NCI-H510A treated with DMSO at 0.1 percent for 48 hours (cell line): ENCODE data around the gene ALKBH4.
"Not testable (repeated sequence)": the region's sequence is repeated elsewhere in the genome, so short reads cannot be mapped to it uniquely, and the experiment has no call there.

Experiments used
- DNase-seq: peaks from one replicate; lab custom pipeline; 2025; lab: John Stamatoyannopoulos, UW

ALKBH4 gene

DNA sequence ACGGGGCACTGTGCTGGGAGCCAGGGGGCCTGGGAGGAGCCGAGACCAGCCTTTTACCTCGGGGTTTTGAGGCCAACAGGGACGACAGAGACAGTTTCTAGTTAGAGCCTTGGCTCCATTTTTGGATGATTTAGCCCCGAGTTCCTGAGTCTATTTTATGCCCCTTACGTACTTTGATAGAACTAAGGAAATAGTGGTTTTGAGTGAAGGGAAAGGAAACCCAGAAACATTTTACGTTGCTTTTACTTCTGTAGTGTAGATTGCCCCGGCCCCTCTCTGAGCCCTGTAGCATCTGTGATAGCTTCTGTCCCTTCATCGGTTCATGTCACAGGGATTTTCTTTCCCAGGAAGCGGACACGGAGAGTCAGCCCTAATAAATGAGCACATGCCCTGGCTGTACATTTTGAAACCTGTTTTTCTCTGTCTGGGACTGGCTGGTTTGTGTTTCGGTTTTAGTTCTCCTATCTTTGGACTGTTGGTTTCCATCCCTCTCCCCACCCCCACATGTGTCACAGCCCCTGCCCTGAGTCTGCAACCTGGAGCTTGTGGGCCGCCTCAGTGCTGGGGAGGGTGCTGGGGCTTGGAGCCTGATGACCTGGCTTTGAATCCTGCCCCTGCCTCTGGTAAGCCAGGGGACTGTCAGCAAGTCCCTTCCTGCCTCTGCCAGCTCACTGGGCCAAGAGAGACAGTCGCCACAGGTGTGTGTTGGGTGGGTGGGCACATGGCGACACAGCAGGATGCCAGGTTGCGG, 38.2 kb downstream of the ALKBH4 start:
- DNase-seq = no peak

DNA sequence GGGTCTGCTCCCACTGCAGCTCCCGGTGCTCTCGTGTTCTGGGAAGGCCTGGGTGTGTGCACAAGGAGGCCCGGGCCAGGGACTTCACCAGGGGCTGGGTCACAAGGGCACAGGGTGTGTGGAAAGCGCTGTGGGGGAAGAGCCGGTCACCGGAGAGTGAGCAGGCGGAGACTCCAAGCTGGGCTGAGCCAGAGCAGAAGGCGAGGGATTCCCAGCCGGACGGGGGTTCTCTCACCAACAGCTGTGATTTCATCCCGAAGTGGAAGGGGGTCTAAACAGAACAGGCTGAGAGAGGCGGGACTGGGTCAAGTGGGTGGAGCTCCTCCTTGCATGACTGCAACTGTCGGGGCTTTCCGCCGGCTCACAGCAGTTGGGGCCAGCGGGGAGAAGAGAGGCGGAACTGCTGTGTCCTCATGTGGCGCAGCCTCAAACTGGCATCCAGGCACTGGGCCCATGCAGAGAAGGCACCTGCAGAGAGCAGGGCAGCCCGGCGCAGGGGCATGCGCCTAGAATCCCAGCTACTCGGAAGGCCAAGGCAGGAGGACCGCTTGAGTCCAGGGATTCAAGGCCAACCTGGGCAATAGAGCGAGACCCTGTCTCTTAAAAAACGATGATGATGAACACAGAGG, 38.9 kb downstream of the ALKBH4 start:
- DNase-seq = no peak

DNA sequence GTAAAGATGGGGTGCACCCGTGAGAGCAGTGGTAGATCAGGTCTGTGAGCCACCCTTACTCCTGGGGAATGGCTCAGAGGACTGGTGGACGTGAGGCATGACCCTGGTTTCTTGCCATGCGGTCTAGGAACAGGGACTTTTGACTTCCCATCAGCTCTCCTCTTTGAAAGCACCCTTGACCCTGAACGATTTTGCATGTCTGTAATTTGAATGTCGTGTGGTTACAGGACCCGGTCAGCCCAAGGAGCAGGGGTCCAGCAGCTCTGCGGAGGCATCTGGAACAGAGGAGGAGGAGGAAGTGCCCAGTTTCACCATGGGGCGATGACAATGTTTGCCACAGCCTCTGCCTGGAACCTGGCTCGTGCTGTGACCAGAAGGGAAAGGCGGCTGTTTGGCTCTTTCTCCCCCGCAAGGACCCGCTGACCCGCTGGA, 39.9 kb downstream of the ALKBH4 start:
- DNase-seq = no peak

DNA sequence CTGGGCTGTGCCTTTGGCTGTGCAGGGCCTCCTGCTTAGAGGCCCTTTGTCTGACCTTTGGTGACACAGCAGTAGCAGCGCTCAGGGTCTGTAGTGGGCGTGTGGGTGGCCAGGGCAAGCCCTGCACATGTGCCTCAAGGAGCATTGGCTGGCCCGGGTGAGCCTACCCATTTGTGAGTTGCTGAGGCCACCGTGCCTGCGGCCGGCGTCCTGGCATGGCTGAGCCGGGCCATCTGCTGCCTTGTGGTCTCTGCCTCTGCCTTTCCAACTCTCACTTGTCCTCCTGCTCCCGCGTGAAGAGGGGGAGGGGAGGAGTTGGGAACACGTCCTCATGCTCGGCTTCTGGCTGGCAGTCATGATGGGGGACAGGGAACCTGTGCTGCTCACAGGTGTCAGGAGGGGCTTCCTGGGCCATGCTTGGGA, 40.5 kb downstream of the ALKBH4 start:
- no peak for DNase-seq

DNA sequence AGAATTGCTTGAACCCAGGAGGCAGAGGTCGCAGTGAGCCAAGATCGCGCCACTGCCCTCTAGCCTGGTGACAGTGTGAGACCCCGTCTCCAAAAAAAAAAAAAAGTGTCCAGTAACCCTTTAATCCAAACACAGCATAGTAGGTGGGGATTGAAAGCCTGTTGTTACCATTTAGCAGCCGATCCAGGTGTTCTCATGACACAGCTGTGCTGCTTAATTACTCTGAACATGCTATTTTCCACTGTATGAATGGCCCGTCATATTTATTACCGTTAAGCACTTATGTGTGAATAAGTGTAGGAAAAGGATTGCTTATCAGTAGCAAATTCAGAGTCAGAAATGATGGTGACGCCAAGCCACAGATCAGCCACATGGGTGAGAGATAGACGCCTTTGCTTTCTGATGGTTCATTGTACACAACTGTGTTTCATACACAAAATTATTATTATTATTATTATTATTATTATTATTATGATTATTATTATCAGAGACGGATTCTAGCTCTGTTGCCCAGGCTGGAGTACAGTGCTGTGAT, 42.9 kb downstream of the ALKBH4 start:
- no peak for DNase-seq

DNA sequence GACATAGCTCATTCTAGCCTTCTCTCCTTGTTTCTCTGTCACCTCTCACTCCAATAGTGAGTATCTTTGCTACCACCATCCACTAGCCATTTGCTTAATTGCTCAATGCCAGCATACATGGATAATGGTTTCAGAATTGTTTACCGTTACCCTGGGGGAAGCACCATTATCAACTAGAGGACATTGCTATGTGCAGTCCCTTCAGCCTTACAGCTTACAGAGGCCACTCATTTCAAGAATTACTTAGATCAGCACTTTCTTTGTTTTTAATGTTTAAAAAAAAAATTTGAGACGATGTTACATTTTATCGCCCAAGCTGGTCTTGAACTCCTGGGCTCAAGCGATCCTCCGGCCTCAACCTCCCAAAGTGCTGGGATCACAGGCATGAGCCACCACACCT, 46.1 kb downstream of the ALKBH4 start:
- DNase-seq = no peak

DNA sequence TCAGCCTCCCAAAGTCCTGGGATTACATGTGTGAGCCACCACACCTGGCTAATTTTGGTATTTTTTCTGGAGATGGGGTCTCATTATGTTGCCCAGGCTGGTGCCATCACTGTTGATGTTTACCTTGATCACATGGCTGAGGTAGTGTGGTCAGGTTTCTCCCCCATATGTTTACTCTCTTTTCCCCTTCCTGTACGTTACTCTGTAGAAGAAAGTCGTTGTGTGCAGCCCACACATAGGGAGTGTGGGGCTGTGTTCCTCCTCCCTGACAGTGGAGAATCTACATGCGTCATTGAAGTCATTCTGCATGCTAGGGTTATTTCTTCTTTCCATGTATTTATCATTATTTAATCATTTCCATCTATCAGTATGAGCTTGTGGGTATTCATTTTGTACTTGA, 47.6 kb downstream of the ALKBH4 start:
- no peak for DNase-seq

DNA sequence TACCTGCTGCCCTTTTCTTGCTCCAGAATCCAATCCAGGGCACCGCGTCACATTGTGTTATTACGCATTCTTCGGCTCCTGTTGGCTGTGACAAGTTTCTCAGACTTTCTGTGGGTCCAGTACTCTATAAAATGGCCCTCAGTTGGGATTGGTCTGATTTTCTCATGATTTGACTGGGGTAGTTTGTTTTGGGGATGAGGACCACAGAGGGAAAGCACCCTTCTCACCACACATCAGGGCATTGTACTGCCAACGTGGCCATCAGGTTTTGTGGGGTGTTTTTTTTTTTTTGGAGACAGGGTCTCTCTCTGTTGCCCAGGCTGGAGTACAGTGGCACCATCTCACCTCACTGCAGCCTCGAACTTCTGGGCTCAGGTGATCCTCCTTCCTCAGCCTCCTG, 48.3 kb downstream of the ALKBH4 start:
- no peak for DNase-seq

DNA sequence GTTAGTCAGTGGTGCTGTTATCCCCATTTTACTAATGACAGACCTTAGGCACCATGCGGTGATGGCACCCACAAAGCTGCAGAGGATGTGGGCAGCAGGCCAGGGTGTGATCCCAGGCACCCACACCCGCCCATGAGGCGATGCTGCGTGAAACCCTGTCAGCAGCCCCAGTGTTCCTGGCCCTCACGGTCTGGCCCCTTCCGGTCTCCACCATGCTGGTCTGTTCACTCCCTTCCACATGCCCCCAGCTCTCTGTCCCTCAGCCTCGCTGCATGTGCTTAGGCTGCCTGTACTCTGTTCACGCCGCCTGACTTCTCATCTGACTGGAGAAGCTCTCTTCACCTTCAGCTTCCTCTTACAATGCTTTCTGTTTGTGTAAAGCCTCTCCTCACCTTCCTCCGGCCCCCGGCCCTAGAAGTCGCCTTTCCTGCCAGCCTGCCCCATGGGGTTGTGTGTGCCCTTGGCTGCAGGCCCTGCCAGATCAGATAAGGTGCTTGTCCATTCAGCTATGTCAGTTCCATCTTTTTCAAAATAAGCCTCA, 48.9 kb downstream of the ALKBH4 start:
- DNase-seq = no peak

DNA sequence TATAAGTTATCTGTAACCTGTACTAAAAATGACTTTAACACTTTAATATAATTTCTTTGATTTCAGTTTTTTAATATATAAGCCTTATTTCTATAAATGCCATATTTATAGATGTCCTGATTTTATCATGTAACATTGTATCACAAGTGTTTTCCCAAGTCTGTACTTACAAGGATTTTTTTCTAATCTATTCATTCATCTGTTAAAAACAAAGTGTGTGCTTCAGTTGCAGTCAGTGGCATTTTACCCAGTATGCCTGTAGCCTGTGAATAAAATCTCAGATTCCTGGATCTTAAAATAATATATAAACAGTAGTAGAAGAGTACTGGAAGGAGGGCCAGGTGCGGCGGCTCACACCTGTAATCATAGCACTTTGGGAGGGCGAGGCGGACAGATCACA, 51.1 kb downstream of the ALKBH4 start:
- DNase-seq = no peak

DNA sequence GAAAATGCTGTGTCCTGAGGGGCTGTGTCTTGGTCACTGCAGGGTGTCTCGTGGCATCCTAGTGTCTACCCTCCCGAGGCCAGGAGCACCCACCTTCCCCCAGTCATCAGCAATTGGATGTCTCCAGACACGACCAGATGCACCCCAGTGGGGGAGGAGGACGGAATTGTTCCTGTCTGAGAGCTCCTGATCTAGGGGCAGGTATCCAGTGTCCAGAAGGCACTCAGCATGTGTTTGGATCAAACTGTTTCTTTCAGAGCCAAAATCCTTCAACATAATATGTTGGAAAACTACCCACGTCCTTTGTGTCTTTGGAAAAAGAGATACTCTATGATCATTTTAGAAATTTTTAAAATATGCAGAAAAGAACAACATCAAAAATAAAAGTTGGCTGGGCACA, 51.6 kb downstream of the ALKBH4 start:
- no peak for DNase-seq

DNA sequence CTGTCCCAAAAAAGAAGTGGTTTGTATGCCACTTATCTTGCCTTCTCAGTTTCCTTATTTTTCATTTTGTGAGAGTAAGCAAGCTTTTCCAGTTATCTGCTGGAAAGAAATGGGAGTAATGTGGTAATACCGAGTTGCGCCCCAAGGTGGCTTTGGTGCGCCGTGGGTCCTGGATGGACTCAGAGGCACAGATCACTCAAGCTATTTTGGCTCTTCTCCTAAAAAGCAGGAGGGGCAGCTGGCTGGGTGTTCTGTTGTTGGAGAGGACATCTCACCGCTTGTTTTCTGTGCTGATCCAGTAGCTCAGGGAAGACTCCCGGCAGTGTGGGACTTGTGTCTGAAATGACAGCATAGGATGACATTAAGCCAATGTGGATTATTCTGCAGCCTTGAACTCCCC, 52.1 kb downstream of the ALKBH4 start:
- DNase-seq = no peak

DNA sequence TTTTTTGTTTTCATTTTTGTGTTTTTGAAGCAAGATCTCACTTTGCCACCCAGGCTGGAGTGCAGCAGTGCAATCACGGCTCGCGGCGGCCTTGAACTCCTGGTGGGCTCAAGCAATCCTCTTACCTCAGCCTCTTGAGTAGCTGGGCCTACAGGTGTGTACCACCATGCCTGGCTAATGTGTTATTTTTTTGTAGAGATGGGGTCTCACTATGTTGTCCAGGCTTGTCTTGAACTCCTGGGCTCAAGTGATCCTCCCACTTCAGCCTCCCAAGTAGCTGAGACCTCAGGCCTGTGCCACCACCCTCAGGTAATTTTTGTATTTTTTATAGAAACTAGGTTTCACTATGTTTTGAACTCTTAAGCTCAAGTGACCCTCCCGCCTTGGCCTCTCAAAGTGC, 53.7 kb downstream of the ALKBH4 start:
- DNase-seq = no peak

DNA sequence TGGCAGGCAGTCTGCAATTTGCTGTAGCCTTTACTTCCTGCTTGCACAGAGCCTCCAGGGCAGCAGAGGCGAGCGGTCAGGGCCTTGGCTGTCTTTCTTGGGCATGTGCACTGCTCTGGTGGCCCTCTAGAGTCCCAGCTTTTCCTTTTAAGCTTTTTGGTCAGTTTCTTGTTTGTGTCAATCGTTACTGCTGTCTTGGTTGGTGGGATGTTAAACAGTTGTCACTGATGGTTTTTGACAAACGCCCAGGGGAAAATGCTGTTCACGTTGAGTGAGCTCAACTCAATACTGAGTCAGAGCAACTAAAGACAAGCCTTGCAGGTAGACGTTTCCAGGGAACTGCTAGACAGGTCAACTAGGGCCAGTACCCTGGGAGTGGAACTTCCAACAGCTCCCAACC, 54.5 kb downstream of the ALKBH4 start:
- no peak for DNase-seq

DNA sequence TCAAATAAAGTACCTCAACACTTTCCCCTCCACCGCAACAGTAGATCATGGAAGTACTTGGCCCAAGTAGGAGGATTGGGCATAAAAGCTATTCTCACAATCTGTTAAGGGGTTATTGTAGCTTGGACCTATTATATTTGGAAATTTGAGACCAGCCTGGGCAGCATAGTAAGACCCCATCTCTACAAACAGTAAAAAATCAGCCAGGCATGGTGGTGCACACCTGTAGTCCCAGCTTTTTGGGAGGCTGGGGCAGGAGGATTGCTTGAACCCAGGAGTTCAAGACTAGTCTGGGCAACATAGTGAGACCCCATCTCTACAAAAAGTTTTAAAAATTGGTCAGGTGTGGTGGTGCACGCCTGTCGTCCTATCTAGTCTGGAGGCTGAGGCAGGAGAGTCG, 55.3 kb downstream of the ALKBH4 start:
- DNase-seq = no peak

DNA sequence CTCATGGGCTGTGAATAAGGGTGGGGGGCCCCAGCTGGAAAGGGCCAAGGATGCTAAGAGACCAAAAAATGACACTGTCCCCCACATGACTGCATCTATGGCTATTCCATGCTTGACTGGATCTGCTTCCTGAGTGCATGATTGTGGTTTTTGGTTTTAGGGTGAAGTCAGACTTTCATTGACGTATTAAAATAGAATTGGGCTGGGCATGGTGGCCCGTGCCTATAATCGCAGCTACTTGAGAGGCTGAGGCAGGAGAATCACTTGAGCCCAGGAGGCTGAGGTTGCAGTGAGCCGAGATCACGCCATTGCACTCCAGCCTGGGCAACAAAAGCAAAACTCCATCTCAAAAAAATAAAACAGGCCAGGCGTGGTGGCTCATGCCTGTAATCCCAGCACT, 56.1 kb downstream of the ALKBH4 start:
- not testable (repeated sequence) for DNase-seq

DNA sequence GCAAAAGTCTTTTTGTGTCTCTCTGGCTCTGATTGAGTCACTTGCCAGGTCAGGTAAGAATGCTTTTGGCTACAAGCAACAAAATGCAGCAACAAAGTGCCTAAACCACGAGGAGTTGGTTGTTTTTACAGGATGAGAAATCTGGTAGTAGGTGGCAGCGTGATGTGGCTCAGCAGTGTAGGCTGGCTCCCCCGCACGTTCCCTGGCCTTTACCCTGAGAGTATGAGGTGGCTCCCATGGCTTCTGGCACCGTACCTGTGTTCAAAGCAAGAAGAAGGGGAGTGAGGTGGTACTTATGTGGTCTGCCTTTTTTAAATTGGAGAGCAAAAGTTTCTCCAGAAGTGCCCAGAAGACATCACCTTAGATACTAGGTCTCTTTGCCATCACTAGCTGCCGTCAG, 56.8 kb downstream of the ALKBH4 start:
- no peak for DNase-seq
